Measurements from ENCODE around the gene HASPIN. TPM values are rescaled to one million over a fixed set of nuclear protein-coding genes. Genes with fewer than 3 reads are reported as not detected.

HASPIN gene
- total and polyA plus RNA-seq, 11 donors = 0.15 to 2.1 (median 0.32) TPM; not detected in 1

DNA sequence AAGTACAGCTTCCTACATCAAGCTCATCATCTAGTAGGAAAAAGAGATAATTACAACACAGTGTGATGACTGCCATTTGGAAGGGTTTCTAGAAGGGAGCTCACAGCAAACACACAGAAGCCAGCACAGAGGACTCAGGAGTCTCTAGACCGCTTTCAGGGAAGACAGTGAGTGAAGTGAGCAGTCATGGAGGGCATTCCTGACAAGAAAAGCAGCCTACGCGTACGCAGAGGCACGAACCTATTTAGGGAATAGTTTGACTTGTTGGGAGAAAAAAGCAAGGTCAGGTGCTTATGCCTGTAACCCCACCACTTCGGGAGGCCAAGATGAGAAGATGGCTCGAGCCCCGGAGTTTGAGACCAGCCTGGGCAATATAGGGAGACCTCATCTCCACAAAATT is 8.4 kb upstream of the HASPIN start:
- H3K4me1 ChIP-seq = peaks cover 0 to 48% (median 2%) of the 10 kb centered on the region in 12 donors
- no peak for DNase-seq
- no peak overlapping the region for H3K27ac ChIP-seq
- TF ChIP-seq POLR2A (IDR thresholded peaks at IDR 0.05) (no peak), CTCF (IDR thresholded peaks at IDR 0.05) (no peak)
- intact Hi-C loops (cut with DNase I) = no loop called here
- H3K36me3 ChIP-seq = peaks cover 6 to 88% (median 69%) of the 10 kb centered on the region in 9 donors
- 83 to 95% (median 87%) methylated on average over 8 of the region's 8 CpGs for WGBS, 4 donors
- H3K9me3 ChIP-seq = no peaks in the 10 kb centered on the region
- no peak overlapping the region for H3K4me3 ChIP-seq
- no peaks in the 10 kb centered on the region for H3K27me3 ChIP-seq
- ATAC-seq = no peak

GRCh38 chr17:3718201-3718600 is 5.5 kb upstream of the HASPIN start:
- ATAC-seq (no peak), DNase-seq (no peak)
- intact Hi-C loops (cut with DNase I) = no loop called here
- WGBS, 4 donors = 85 to 94% (median 87%) methylated on average over 4 of the region's 4 CpGs
- Histone ChIP-seq H3K27me3 (no peaks in the 10 kb centered on the region), H3K4me1 (peaks cover 3 to 48% (median 13%) of the 10 kb centered on the region in 12 donors), H3K9me3 (no peaks in the 10 kb centered on the region), H3K4me3 (no peak overlapping the region), H3K36me3 (peaks cover 6 to 78% (median 67%) of the 10 kb centered on the region in 9 donors), H3K27ac (no peak overlapping the region)
- TF ChIP-seq POLR2A (IDR thresholded peaks at IDR 0.05) (no peak), CTCF (IDR thresholded peaks at IDR 0.05) (no peak)

DNA sequence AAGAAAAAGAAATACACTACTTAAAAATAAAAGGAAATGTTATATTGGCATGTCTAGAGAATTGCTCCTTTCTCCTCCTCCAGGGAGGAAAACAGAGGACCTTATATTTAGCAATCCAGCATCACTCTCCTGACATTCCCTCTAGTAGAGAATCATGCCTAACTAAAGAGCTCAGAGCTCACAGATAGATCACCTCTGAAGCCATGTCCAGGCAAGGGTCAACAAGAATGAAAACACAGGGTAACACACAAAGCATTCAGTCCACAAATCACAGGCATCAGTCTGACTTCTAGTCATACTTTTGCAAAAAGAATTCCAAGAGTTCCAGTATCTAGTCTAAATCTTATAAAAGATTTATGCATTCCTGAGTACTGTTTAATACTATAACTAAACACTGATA is 4.4 kb upstream of the HASPIN start:
- ATAC-seq (peak in 1 of 4 donors; percentile 21), DNase-seq (no peak)
- H3K9me3 ChIP-seq = no peaks in the 10 kb centered on the region
- H3K4me3 ChIP-seq = no peak overlapping the region
- no peaks in the 10 kb centered on the region for H3K27me3 ChIP-seq
- intact Hi-C loops (cut with DNase I) = no loop called here
- peaks cover 6 to 75% (median 61%) of the 10 kb centered on the region in 9 donors for H3K36me3 ChIP-seq
- TF ChIP-seq POLR2A (IDR thresholded peaks at IDR 0.05) = no peak
- no peak for TF ChIP-seq CTCF (IDR thresholded peaks at IDR 0.05)
- peak overlapping the region in 2 of 12 donors; percentile 21 to 82 for H3K27ac ChIP-seq
- peaks cover 5 to 50% (median 16%) of the 10 kb centered on the region in 12 donors for H3K4me1 ChIP-seq

DNA sequence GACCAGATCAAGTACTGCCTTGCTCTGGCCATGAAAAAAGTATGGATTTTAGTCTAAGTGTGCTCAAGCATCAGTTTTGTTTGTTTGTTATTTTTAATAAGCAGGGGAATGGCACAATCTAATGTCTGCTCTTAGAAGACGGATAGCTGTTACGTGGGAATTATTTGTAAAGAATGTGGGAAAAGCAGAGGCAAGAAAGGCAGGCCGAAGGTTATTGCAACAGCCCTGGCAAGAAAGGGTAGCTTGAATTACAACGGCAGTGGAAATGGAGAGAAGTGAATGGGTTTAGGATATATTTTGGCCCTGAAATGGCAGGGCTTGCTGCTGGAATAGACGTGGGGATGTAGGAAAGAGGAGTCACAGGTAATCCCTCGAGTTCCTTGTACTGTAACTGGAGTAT is 987 bp upstream of the HASPIN start:
- Histone ChIP-seq H3K4me3 (peak overlapping the region; percentile 65 to 94 (median 78)), H3K36me3 (peaks cover 0 to 40% (median 27%) of the 10 kb centered on the region in 9 donors), H3K4me1 (peaks cover 6 to 56% (median 19%) of the 10 kb centered on the region in 12 donors), H3K9me3 (no peaks in the 10 kb centered on the region), H3K27me3 (no peaks in the 10 kb centered on the region), H3K27ac (peak overlapping the region in 9 of 12 donors; percentile 75 to 91 (median 88))
- TF ChIP-seq CTCF (IDR thresholded peaks at IDR 0.05) (no peak), POLR2A (IDR thresholded peaks at IDR 0.05) (no peak)
- intact Hi-C loops (cut with DNase I) = no loop called here
- WGBS, 4 donors = 39 to 44% (median 41%) methylated on average over 6 of the region's 6 CpGs
- no peak for DNase-seq
- ATAC-seq = no peak

Data from heart left ventricle (tissue), 16 donors.